Measurements from ENCODE around the gene HIRIP3.

HIRIP3 gene

DNA sequence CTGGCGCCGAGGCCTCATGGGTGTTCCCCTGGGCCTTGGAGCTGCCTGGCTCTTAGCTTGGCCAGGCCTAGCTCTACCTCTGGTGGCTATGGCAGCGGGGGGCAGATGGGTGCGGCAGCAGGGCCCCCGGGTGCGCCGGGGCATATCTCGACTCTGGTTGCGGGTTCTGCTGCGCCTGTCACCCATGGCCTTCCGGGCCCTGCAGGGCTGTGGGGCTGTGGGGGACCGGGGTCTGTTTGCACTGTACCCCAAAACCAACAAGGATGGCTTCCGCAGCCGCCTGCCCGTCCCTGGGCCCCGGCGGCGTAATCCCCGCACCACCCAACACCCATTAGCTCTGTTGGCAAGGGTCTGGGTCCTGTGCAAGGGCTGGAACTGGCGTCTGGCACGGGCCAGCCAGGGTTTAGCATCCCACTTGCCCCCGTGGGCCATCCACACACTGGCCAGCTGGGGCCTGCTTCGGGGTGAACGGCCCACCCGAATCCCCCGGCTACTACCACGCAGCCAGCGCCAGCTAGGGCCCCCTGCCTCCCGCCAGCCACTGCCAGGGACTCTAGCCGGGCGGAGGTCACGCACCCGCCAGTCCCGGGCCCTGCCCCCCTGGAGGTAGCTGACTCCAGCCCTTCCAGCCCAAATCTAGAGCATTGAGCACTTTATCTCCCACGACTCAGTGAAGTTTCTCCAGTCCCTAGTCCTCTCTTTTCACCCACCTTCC is 7.9 kb downstream of the HIRIP3 start:
- Histone ChIP-seq H3K4me3 (ENCODE audit: low read length) (no peak overlapping the region), H3K27me3 (ENCODE audit: control insufficient read depth, low read length) (no peaks in the 10 kb centered on the region), H3K9me3 (ENCODE audit: control insufficient read depth, insufficient read depth, low read length) (no peaks in the 10 kb centered on the region), H3K27ac (ENCODE audit: low read depth, low read length) (no peak overlapping the region), H3F3A (ENCODE audit: control insufficient read depth, insufficient read depth) (no peaks in the 10 kb centered on the region; the same call in 1 of the 2 replicates), H3K4me1 (ENCODE audit: control insufficient read depth, low read length) (no peaks in the 10 kb centered on the region), H4K20me1 (ENCODE audit: control insufficient read depth, insufficient read depth, low read depth, low read length) (no peaks in the 10 kb centered on the region), H3K79me2 (ENCODE audit: control insufficient read depth, low read length) (no peaks in the 10 kb centered on the region; the same call in 1 of the 2 replicates), H3K9me2 (replicated peaks; ENCODE audit: control insufficient read depth, low read length) (no peaks in the 10 kb centered on the region), H3K36me3 (ENCODE audit: control insufficient read depth, low read length) (peaks cover 96% of the 10 kb centered on the region), H3K4me2 (ENCODE audit: low read length) (no peak overlapping the region)
- TF ChIP-seq, protein P1, sequence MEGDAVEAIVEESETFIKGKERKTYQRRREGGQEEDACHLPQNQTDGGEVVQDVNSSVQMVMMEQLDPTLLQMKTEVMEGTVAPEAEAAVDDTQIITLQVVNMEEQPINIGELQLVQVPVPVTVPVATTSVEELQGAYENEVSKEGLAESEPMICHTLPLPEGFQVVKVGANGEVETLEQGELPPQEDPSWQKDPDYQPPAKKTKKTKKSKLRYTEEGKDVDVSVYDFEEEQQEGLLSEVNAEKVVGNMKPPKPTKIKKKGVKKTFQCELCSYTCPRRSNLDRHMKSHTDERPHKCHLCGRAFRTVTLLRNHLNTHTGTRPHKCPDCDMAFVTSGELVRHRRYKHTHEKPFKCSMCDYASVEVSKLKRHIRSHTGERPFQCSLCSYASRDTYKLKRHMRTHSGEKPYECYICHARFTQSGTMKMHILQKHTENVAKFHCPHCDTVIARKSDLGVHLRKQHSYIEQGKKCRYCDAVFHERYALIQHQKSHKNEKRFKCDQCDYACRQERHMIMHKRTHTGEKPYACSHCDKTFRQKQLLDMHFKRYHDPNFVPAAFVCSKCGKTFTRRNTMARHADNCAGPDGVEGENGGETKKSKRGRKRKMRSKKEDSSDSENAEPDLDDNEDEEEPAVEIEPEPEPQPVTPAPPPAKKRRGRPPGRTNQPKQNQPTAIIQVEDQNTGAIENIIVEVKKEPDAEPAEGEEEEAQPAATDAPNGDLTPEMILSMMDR (IDR thresholded peaks at IDR 0.05; ENCODE audit: low read depth, low read length, poor library complexity, severe bottlenecking), result no peak

DNA sequence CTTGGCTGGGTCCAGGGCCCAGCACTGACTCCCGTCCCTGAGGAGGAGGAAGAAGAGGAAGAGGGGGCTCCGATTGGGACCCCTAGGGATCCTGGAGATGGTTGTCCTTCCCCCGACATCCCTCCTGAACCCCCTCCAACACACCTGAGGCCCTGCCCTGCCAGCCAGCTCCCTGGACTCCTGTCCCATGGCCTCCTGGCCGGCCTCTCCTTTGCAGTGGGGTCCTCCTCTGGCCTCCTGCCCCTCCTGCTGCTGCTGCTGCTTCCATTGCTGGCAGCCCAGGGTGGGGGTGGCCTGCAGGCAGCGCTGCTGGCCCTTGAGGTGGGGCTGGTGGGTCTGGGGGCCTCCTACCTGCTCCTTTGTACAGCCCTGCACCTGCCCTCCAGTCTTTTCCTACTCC is 8.5 kb downstream of the HIRIP3 start:
- Histone ChIP-seq H3K4me3 (ENCODE audit: low read length) (no peak overlapping the region), H3F3A (ENCODE audit: control insufficient read depth, insufficient read depth) (no peaks in the 10 kb centered on the region; the same call in 1 of the 2 replicates), H3K36me3 (ENCODE audit: control insufficient read depth, low read length) (peaks cover 96% of the 10 kb centered on the region), H3K4me2 (ENCODE audit: low read length) (no peak overlapping the region), H3K79me2 (ENCODE audit: control insufficient read depth, low read length) (no peaks in the 10 kb centered on the region), H3K27ac (ENCODE audit: low read depth, low read length) (no peak overlapping the region), H3K9me3 (ENCODE audit: control insufficient read depth, insufficient read depth, low read length) (no peaks in the 10 kb centered on the region), H4K20me1 (ENCODE audit: control insufficient read depth, insufficient read depth, low read depth, low read length) (no peaks in the 10 kb centered on the region), H3K27me3 (ENCODE audit: control insufficient read depth, low read length) (no peaks in the 10 kb centered on the region), H3K9me2 (replicated peaks; ENCODE audit: control insufficient read depth, low read length) (no peaks in the 10 kb centered on the region), H3K4me1 (ENCODE audit: control insufficient read depth, low read length) (no peaks in the 10 kb centered on the region)
- TF ChIP-seq, protein P1 (IDR thresholded peaks at IDR 0.05; ENCODE audit: low read depth, low read length, poor library complexity, severe bottlenecking), result no peak
- TF ChIP-seq EZH2phosphoT487 (IDR thresholded peaks at IDR 0.05; ENCODE audit: borderline replicate concordance, low read length), result no peak

DNA sequence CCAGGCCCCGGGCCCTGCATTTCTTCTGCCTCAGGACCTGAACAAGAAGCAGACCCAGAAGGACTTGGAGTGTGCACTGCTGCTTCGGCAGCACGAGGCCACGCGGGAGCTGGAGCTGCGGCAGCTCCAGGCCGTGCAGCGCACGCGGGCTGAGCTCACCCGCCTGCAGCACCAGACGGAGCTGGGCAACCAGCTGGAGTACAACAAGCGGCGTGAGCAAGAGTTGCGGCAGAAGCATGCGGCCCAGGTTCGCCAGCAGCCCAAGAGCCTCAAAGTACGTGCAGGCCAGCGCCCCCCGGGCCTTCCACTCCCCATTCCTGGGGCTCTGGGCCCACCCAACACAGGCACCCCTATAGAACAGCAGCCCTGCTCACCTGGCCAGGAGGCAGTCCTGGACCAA is 9.2 kb downstream of the HIRIP3 start:
- Histone ChIP-seq H3K9me3 (ENCODE audit: control insufficient read depth, insufficient read depth, low read length) (no peaks in the 10 kb centered on the region), H3K27ac (ENCODE audit: low read depth, low read length) (no peak overlapping the region), H4K20me1 (ENCODE audit: control insufficient read depth, insufficient read depth, low read depth, low read length) (no peaks in the 10 kb centered on the region), H3K4me1 (ENCODE audit: control insufficient read depth, low read length) (no peaks in the 10 kb centered on the region), H3K36me3 (ENCODE audit: control insufficient read depth, low read length) (peaks cover 96% of the 10 kb centered on the region), H3K79me2 (ENCODE audit: control insufficient read depth, low read length) (no peaks in the 10 kb centered on the region), H3K27me3 (ENCODE audit: control insufficient read depth, low read length) (no peaks in the 10 kb centered on the region), H3K9me2 (replicated peaks; ENCODE audit: control insufficient read depth, low read length) (no peaks in the 10 kb centered on the region), H3K4me2 (ENCODE audit: low read length) (no peak overlapping the region), H3K4me3 (ENCODE audit: low read length) (no peak overlapping the region), H3F3A (ENCODE audit: control insufficient read depth, insufficient read depth) (no peaks in the 10 kb centered on the region; the same call in 1 of the 2 replicates)
- TF ChIP-seq, protein P1 (IDR thresholded peaks at IDR 0.05; ENCODE audit: low read depth, low read length, poor library complexity, severe bottlenecking), result no peak
- TF ChIP-seq EZH2phosphoT487 (IDR thresholded peaks at IDR 0.05; ENCODE audit: borderline replicate concordance, low read length), result no peak

Data from DOHH2 (cell line).